Right cardiac atrium (tissue), 5 donors: ENCODE results near the gene FURIN. TPM values are rescaled to one million over a fixed set of nuclear protein-coding genes. Genes with fewer than 3 reads are reported as not detected.
A peak's percentile ranks its signal among the peaks of the same experiment; 100 is the strongest.

Experiments
- ATAC-seq, 2 donors: fragments of 200-7000 bp; cut with Tn5 transposase; one replicate each; pipeline versions ENCODE4 v1.8.0 to v1.9.1; 2020; ENCODE audit warnings: moderate library complexity in 2 of 2, mild to moderate bottlenecking in 1 of 2
- DNase-seq, 3 donors: peaks; one replicate each; pipeline ENCODE4 v3.0.0-alpha.2; 2020
- H3K27ac ChIP-seq: one replicate; pipeline ENCODE4 v1.5.1; 2013; ENCODE audit warnings: mild to moderate bottlenecking, low read length, control low read depth, moderate library complexity
- H3K27me3 ChIP-seq: one replicate; pipeline ENCODE4 v1.6.1; 2013; ENCODE audit not compliant: control insufficient read depth, insufficient read depth
- H3K4me1 ChIP-seq: one replicate; pipeline ENCODE4 v1.6.1; 2013; ENCODE audit warnings: low read length; ENCODE audit not compliant: control insufficient read depth, insufficient read depth
- H3K4me3 ChIP-seq: one replicate; pipeline ENCODE4 v1.5.1; 2013; ENCODE audit warnings: low read length, control low read depth
- H3K9me3 ChIP-seq: one replicate; pipeline ENCODE4 v1.6.1; 2013; ENCODE audit warnings: low read length; ENCODE audit not compliant: control insufficient read depth
- WGBS: extraction: QIAGEN DNeasy Blood & Tissue Kit; methylation state at CpG from one replicate; pipeline ENCODE4 v1.1.7; 2013; 5-methylcytosine and 5-hydroxymethylcytosine counted together
- intact Hi-C, 4 donors: fragments of 100-400 bp; cut with DNase I; formaldehyde crosslinking; loops; one replicate each; pipeline versions ENCODE4 v1.11.0 to v1.14.0; 2022 to 2023
- polyA plus RNA-seq: library from polyadenylated mRNA; stranded (reverse); fragments of 200-250 nt; gene quantifications from one replicate; pipeline ENCODE4 v1.2.3, GENCODE V29; 2013
- total RNA-seq, 4 donors: library from RNA; stranded (reverse); fragmentation: NEBNext Ultra II Directional; extraction: Animal tissue kit (Norgen Biotek cat#: 25700); gene quantifications; one replicate each; pipeline ENCODE4 v1.2.1, GENCODE V29; 2021
- donor health status: healthy with polysubstance abuse.
- donor health status: DM: no; HTN: yes; CAD: no.
- donor health status: DM: no; HTN: no; CAD: no.
- donor health status: DM: no; HTN: yes; CAD: no; lungs with severe emphysema.
- donor health status: DM: yes; HTN: yes; CAD: no.

FURIN gene
- total and polyA plus RNA-seq, 5 donors: 57.4 to 69.0 (median 60.1) TPM

DNA sequence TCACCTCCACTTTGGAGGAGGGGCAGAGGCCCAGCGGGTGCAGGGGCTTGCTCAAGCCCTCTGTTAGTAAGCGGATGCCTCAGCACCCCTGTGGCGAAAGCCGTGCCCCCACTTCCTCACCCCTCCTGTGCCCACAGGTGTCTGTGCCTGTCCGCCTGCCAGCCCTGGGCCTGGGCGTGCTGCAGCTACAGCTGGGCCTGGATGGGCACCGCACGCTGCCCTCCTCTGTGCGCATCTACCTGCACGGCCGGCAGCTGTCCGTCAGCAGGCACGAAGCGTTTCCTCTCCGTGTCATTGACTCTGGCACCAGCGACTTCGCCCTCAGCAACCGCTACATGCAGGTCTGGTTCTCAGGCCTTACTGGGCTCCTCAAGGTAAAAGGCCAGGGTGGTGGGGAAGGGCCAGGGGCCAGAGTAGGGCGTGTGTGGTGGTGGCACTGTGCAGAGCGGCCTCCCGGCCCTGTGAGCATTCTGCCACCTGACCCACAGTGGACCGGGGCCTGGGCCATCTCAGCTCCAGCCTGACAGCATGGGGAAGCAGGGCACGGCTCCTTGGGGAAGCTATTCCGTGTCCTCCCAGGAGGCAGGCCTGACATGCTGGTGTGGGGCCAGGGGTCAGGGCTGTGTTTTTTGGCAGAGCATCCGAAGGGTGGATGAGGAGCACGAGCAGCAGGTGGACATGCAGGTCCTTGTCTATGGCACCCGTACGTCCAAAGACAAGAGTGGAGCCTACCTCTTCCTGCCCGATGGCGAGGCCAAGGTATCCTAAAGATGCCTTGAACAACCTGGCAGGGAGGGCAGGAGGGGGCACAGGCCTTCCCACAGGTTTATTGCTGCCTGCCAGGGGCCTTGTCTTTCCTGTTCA, 43.8 kb downstream of the FURIN start:
- Histone ChIP-seq H3K27me3 (no peaks in the 10 kb centered on the region), H3K27ac (no peak overlapping the region), H3K4me1 (peaks cover 7% of the 10 kb centered on the region), H3K4me3 (no peak overlapping the region), H3K9me3 (no peaks in the 10 kb centered on the region)
- intact Hi-C loops: no loop called here
- peak in 1 of 3 donors; percentile 51 for DNase-seq
- no peak for ATAC-seq
- 90% methylated on average over 30 of the region's 30 CpGs for WGBS

DNA sequence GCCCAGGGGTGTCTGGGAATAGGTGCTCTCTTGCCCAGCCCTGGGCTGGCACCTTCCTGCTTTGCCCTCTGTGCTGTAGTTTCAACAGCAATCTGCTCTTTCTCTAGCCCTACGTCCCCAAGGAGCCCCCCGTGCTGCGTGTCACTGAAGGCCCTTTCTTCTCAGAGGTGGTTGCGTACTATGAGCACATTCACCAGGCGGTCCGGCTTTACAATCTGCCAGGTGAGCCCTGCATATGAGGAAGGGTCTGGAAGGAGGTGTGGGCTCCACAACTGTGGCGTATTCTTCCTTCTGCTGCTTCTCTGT, 44.3 kb downstream of the FURIN start:
- ATAC-seq (no peak), DNase-seq (no peak)
- intact Hi-C loops: no loop called here
- Histone ChIP-seq H3K27me3 (no peaks in the 10 kb centered on the region), H3K4me1 (peaks cover 5% of the 10 kb centered on the region), H3K9me3 (no peaks in the 10 kb centered on the region), H3K27ac (no peak overlapping the region), H3K4me3 (no peak overlapping the region)
- 95% methylated on average over 7 of the region's 7 CpGs for WGBS

- DNase-seq (peak in 1 of 3 donors; percentile 35), ATAC-seq (no peak)
- peaks cover 5% of the 10 kb centered on the region for H3K4me1 ChIP-seq
- 95% methylated on average over 12 of the region's 12 CpGs for WGBS
- no peak overlapping the region for H3K27ac ChIP-seq
- no peaks in the 10 kb centered on the region for H3K9me3 ChIP-seq
- H3K27me3 ChIP-seq: no peaks in the 10 kb centered on the region
- intact Hi-C loops: no loop called here
- no peak overlapping the region for H3K4me3 ChIP-seq
These were observed 45.1 kb downstream of the FURIN start for GRCh38 chr15:90913398-90913944.

DNA sequence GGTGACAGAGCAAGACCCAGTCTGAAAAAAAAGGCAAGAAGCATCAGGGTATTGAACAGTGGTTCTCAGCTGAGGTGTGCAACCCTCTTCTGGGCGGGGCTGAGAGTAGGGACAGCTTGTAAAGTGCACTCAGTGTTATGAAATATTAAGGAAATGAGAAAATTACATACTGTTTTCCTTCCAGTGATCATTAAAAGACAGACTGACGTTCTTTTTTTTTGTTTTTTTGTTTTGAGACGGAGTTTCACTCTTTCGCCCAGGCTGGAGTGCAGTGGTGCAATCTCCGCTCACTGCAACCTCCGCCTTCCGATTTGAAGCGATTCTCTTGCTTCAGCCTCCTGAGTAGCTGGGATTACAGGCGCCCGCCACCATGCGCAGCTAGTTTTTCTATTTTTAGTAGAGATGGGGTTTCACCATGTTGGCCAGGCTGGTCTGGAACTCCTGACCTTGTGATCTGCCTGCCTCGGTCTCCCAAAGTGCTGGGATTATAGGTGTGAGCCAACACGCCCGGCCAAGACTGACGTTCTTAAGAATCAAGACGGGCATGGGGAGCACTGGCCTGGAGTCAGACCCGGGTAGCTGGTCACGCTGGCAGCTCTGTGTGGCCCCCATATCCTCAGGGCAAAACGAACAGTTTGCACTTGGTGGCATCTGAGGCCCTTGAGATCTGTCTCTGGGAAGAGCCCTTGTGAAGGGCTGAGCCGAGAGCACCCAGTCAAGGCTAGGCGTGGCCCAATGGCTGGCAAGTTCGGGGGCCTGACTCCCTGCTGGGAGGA, 46.1 kb downstream of the FURIN start:
- ATAC-seq: no peak
- H3K27ac ChIP-seq: no peak overlapping the region

GRCh38 chr15:90915216-90915807, 46.9 kb downstream of the FURIN start:
- intact Hi-C loops: no loop called here
- peak in 1 of 2 donors; percentile 1 for ATAC-seq
- peak overlapping the region; percentile 43 for H3K27ac ChIP-seq
- DNase-seq: peak in 1 of 3 donors; percentile 22
- H3K4me3 ChIP-seq: no peak overlapping the region
- H3K4me1 ChIP-seq: peaks cover 5% of the 10 kb centered on the region
- H3K9me3 ChIP-seq: no peaks in the 10 kb centered on the region
- H3K27me3 ChIP-seq: no peaks in the 10 kb centered on the region
- 77% methylated on average over 7 of the region's 7 CpGs for WGBS

More for the DNA sequence above, 46.1 kb downstream of the FURIN start:
- no peak overlapping the region for H3K4me3 ChIP-seq
- H3K9me3 ChIP-seq: no peaks in the 10 kb centered on the region
- peaks cover 5% of the 10 kb centered on the region for H3K4me1 ChIP-seq
- H3K27me3 ChIP-seq: no peaks in the 10 kb centered on the region
- intact Hi-C loops: no loop called here
- WGBS: 88% methylated on average over 22 of the region's 22 CpGs
- peak in 2 of 3 donors; percentile 23 to 42 for DNase-seq

GRCh38 chr15:90915808-90916440, 47.5 kb downstream of the FURIN start:
- H3K4me1 ChIP-seq: peaks cover 5% of the 10 kb centered on the region
- DNase-seq: peak; percentile 57 to 74 (median 68)
- WGBS: 68% methylated on average over 25 of the region's 25 CpGs
- H3K9me3 ChIP-seq: no peaks in the 10 kb centered on the region
- peak; percentile 30 to 56 for ATAC-seq
- no peak overlapping the region for H3K4me3 ChIP-seq
- intact Hi-C loops: no loop called here
- peak overlapping the region; percentile 43 for H3K27ac ChIP-seq
- H3K27me3 ChIP-seq: no peaks in the 10 kb centered on the region

DNA sequence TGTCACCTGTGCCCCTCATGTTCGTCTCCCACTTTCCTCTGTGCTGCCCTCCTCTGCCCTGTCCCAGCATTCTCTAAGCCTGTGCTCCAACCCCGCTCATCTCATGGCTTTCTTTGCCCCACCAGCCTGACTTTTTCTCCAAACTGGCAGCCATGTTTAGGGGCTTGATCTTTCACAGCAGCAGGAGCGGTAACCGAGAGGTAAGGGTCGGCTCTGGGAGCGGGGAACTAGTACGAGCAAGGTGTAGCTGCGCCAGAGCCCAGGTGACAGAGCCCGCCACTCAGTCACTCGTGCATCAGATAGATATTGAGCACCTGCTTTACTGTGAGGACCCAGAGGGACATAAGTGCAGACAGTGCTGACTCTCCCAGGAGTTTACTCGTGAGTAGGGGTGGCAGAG, 48.1 kb downstream of the FURIN start:
- no peak overlapping the region for H3K4me3 ChIP-seq
- no peaks in the 10 kb centered on the region for H3K9me3 ChIP-seq
- DNase-seq (peak in 1 of 3 donors; percentile 10), ATAC-seq (no peak)
- peak overlapping the region; percentile 27 for H3K27ac ChIP-seq
- H3K4me1 ChIP-seq: peaks cover 5% of the 10 kb centered on the region
- H3K27me3 ChIP-seq: no peaks in the 10 kb centered on the region
- whole genome bisulfite sequencing: 86% methylated on average over 11 of the region's 11 CpGs
- intact Hi-C loops: no loop called here

- H3K27ac ChIP-seq: peak overlapping the region; percentile 30
- intact Hi-C loops: no loop called here
- H3K9me3 ChIP-seq: no peaks in the 10 kb centered on the region
- H3K4me1 ChIP-seq: peaks cover 5% of the 10 kb centered on the region
- ATAC-seq (no peak), DNase-seq (peak in 1 of 3 donors; percentile 39)
- 95% methylated on average over 12 of the region's 12 CpGs for WGBS
- no peak overlapping the region for H3K4me3 ChIP-seq
- H3K27me3 ChIP-seq: no peaks in the 10 kb centered on the region
These were observed 49.2 kb downstream of the FURIN start for GRCh38 chr15:90917569-90917968.

GRCh38 chr15:90918034-90918788, 49.8 kb downstream of the FURIN start:
- WGBS: 91% methylated on average over 23 of the region's 23 CpGs
- H3K4me3 ChIP-seq: no peak overlapping the region
- no peaks in the 10 kb centered on the region for H3K27me3 ChIP-seq
- intact Hi-C loops: no loop called here
- DNase-seq (peak in 1 of 3 donors; percentile 26), ATAC-seq (no peak)
- H3K9me3 ChIP-seq: no peaks in the 10 kb centered on the region
- H3K27ac ChIP-seq: peak overlapping the region; percentile 92
- peaks cover 5% of the 10 kb centered on the region for H3K4me1 ChIP-seq

GRCh38 chr15:90918835-90919234, 50.4 kb downstream of the FURIN start:
- ATAC-seq (peak in 1 of 2 donors; percentile 20), DNase-seq (peak in 1 of 3 donors; percentile 48)
- Histone ChIP-seq H3K4me3 (no peak overlapping the region), H3K27ac (peak overlapping the region; percentile 92), H3K4me1 (peaks cover 5% of the 10 kb centered on the region), H3K9me3 (no peaks in the 10 kb centered on the region), H3K27me3 (no peaks in the 10 kb centered on the region)
- intact Hi-C loops: no loop called here
- 60% methylated on average over 6 of the region's 6 CpGs for WGBS
